HepG2 (cell line): ENCODE data around the gene ARFGAP3. TPM values are rescaled to one million over a fixed set of nuclear protein-coding genes. Genes with fewer than 3 reads are reported as not detected.

Source experiments
- DR1 ChIP-seq: sonication (generic); formaldehyde crosslinking; IDR thresholded peaks from 2 replicates; pipeline ENCODE4 v1.8.0; 2021; ENCODE audit warnings: mild to moderate bottlenecking, missing genetic modification reagents, inconsistent platforms
- KDM1A ChIP-seq: IDR thresholded peaks from 2 replicates; pipeline ENCODE4 v1.6.1; 2016; ENCODE audit warnings: missing compliant biosample characterization
- KMT2A ChIP-seq: sonication (generic); formaldehyde crosslinking; IDR thresholded peaks from 2 replicates; pipeline ENCODE4 v1.4.0; 2020; ENCODE audit warnings: missing genetic modification reagents
- MAFF ChIP-seq: IDR thresholded peaks from 2 replicates; pipeline ENCODE4 v1.6.1; 2011; ENCODE audit warnings: low read depth, low read length, improper control_type of control experiment
- PRPF4 ChIP-seq: fragments of 200-400 bp; formaldehyde crosslinking; IDR thresholded peaks from 2 replicates; pipeline ENCODE4 v1.6.1; 2016; ENCODE audit warnings: low read length, low read depth; ENCODE audit not compliant: poor library complexity, severe bottlenecking
- ZNF335 ChIP-seq: sonication (generic); formaldehyde crosslinking; IDR thresholded peaks from 2 replicates; pipeline ENCODE4 v1.4.0; 2020; ENCODE audit warnings: missing genetic modification reagents
- ZNF441 ChIP-seq: sonication (generic); formaldehyde crosslinking; IDR thresholded peaks from 2 replicates; pipeline ENCODE4 v1.7.0; 2021; ENCODE audit warnings: missing genetic modification reagents, borderline replicate concordance
- ZNF501 ChIP-seq: sonication (generic); formaldehyde crosslinking; IDR thresholded peaks from 2 replicates; pipeline ENCODE4 v1.5.1; 2020; ENCODE audit warnings: mild to moderate bottlenecking, moderate library complexity, missing genetic modification reagents
- ZNF558 ChIP-seq: sonication (generic); formaldehyde crosslinking; IDR thresholded peaks from 2 replicates; pipeline ENCODE4 v1.9.0; 2022; ENCODE audit warnings: mild to moderate bottlenecking, missing genetic modification reagents, borderline replicate concordance
- ZNF607 ChIP-seq: sonication (generic); formaldehyde crosslinking; IDR thresholded peaks from 2 replicates; pipeline ENCODE4 v1.5.1; 2020; ENCODE audit warnings: missing genetic modification reagents, mild to moderate bottlenecking, borderline replicate concordance
- ZNF660 ChIP-seq: sonication (generic); formaldehyde crosslinking; IDR thresholded peaks from 2 replicates; pipeline ENCODE4 v1.5.1; 2020; ENCODE audit warnings: mild to moderate bottlenecking, low read depth, missing genetic modification reagents, borderline replicate concordance
- polyA plus RNA-seq, 8 experiments: library from polyadenylated mRNA; depleted of rRNA in 3 of 8; stranded (reverse) in 7 of 8; unstranded in 1 of 8; fragments of >200 nt; fragmentation: Illumina TruSeq in 4 of 8; extraction: Trizol in 4 of 8; gene quantifications; 2 replicates each; pipeline versions ENCODE4 v1.2.1 to v1.2.3, GENCODE V29; 2011 to 2016; ENCODE audit warnings: low read depth in 4 of 8, missing spikeins in 1 of 8, mixed read lengths in 1 of 8; ENCODE audit not compliant: insufficient read depth in 1 of 8
- total RNA-seq, 5 experiments: library from RNA; depleted of rRNA; stranded (reverse); fragments of >200 nt; fragmentation: Illumina TruSeq; extraction: Trizol; gene quantifications; 2 replicates each; pipeline ENCODE4 v1.2.3, GENCODE V29; 2016; ENCODE audit warnings: low read depth in 1 of 5
- TF ChIP-seq, protein P1 (sequence below): sonication (generic); formaldehyde crosslinking; IDR thresholded peaks from 2 replicates; pipeline ENCODE4 v1.4.0; 2020; ENCODE audit warnings: mild to moderate bottlenecking, missing genetic modification reagents
- TF ChIP-seq, protein P2 (sequence below): IDR thresholded peaks from 2 replicates; pipeline ENCODE4 v1.6.1; 2016; ENCODE audit warnings: low read depth
- TF ChIP-seq, protein P3 (sequence below): sonication (generic); formaldehyde crosslinking; IDR thresholded peaks from 2 replicates; pipeline ENCODE4 v1.5.0; 2020; ENCODE audit warnings: mild to moderate bottlenecking, missing genetic modification reagents, moderate library complexity
- TF ChIP-seq, protein P4 (sequence below): sonication (generic); formaldehyde crosslinking; IDR thresholded peaks from 2 replicates; pipeline ENCODE4 v1.4.0; 2020; ENCODE audit warnings: missing genetic modification reagents

ARFGAP3 gene
- total and polyA plus RNA-seq, 2 of the 13 experiments (the other 11 are each of a cell fraction or from before 2014, with no cell fraction given): 41.7 to 61.6 TPM

DNA sequence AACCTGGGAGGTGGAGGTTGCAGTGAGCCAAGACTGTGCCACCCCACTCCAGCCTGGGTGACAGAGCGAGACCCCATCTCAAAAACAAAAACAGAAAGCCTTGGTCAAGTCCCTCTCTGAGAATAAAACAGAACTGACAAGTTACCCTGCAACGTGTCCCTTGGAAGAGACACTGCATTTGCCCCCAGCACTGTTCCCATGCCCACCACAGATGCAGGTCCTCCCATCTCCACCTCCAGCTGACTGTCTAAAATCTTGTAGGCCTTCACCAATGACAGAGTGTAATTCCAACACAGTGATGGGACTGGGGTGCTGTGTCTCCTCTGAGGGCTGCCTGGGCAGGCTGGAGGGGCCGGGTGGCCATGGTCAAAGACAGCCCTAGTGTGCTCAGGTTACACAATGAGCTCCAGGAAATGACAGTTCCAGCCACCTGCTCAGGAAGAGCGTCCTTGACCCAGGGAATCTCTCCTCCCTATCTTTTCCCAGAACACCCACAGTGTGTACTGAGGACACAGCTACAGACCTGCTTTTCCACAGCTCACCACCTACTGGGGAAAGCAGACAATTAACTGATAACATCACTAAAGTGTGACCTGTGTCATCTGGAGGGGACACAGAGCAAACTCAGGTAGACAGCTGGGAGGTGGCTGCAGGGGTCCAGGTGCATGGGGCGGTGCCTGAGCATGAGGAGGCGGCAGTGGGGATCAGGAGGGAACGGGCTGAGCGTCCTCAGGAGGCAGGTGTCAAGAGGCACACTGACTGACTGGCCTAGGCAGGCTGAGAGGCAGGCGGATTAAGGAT lies 56.4 kb downstream of the ARFGAP3 start (continued):
- TF ChIP-seq, protein P1, sequence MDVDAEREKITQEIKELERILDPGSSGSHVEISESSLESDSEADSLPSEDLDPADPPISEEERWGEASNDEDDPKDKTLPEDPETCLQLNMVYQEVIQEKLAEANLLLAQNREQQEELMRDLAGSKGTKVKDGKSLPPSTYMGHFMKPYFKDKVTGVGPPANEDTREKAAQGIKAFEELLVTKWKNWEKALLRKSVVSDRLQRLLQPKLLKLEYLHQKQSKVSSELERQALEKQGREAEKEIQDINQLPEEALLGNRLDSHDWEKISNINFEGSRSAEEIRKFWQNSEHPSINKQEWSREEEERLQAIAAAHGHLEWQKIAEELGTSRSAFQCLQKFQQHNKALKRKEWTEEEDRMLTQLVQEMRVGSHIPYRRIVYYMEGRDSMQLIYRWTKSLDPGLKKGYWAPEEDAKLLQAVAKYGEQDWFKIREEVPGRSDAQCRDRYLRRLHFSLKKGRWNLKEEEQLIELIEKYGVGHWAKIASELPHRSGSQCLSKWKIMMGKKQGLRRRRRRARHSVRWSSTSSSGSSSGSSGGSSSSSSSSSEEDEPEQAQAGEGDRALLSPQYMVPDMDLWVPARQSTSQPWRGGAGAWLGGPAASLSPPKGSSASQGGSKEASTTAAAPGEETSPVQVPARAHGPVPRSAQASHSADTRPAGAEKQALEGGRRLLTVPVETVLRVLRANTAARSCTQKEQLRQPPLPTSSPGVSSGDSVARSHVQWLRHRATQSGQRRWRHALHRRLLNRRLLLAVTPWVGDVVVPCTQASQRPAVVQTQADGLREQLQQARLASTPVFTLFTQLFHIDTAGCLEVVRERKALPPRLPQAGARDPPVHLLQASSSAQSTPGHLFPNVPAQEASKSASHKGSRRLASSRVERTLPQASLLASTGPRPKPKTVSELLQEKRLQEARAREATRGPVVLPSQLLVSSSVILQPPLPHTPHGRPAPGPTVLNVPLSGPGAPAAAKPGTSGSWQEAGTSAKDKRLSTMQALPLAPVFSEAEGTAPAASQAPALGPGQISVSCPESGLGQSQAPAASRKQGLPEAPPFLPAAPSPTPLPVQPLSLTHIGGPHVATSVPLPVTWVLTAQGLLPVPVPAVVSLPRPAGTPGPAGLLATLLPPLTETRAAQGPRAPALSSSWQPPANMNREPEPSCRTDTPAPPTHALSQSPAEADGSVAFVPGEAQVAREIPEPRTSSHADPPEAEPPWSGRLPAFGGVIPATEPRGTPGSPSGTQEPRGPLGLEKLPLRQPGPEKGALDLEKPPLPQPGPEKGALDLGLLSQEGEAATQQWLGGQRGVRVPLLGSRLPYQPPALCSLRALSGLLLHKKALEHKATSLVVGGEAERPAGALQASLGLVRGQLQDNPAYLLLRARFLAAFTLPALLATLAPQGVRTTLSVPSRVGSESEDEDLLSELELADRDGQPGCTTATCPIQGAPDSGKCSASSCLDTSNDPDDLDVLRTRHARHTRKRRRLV (CRISPR knock-in tag): peak; percentile 52; the same call in 1 of the 2 replicates
- peak; percentile 22; the same call in 1 of the 2 replicates for TF ChIP-seq ZNF501 (CRISPR knock-in tag)
- no peak for TF ChIP-seq MAFF
- no peak for TF ChIP-seq ZNF558 (CRISPR knock-in tag)
- TF ChIP-seq, protein P2, sequence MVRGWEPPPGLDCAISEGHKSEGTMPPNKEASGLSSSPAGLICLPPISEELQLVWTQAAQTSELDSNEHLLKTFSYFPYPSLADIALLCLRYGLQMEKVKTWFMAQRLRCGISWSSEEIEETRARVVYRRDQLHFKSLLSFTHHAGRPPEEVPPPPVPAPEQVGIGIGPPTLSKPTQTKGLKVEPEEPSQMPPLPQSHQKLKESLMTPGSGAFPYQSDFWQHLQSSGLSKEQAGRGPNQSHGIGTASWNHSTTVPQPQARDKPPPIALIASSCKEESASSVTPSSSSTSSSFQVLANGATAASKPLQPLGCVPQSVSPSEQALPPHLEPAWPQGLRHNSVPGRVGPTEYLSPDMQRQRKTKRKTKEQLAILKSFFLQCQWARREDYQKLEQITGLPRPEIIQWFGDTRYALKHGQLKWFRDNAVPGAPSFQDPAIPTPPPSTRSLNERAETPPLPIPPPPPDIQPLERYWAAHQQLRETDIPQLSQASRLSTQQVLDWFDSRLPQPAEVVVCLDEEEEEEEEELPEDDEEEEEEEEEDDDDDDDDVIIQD (CRISPR knock-in tag): peak; percentile 91
- 0 out of 2 replicates have a peak, but pooled peaks have one; percentile 49 for TF ChIP-seq KMT2A (CRISPR knock-in tag)
- TF ChIP-seq PRPF4: no peak
- TF ChIP-seq, protein P3, sequence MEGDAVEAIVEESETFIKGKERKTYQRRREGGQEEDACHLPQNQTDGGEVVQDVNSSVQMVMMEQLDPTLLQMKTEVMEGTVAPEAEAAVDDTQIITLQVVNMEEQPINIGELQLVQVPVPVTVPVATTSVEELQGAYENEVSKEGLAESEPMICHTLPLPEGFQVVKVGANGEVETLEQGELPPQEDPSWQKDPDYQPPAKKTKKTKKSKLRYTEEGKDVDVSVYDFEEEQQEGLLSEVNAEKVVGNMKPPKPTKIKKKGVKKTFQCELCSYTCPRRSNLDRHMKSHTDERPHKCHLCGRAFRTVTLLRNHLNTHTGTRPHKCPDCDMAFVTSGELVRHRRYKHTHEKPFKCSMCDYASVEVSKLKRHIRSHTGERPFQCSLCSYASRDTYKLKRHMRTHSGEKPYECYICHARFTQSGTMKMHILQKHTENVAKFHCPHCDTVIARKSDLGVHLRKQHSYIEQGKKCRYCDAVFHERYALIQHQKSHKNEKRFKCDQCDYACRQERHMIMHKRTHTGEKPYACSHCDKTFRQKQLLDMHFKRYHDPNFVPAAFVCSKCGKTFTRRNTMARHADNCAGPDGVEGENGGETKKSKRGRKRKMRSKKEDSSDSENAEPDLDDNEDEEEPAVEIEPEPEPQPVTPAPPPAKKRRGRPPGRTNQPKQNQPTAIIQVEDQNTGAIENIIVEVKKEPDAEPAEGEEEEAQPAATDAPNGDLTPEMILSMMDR (CRISPR knock-in tag): peak; percentile 76
- no peak for TF ChIP-seq ZNF607
- TF ChIP-seq ZNF660 (CRISPR knock-in tag): no peak
- TF ChIP-seq DR1 (CRISPR knock-in tag): peak; percentile 58
- TF ChIP-seq ZNF335 (CRISPR knock-in tag): peak; percentile 63; the same call in 1 of the 2 replicates
- TF ChIP-seq, protein P4, sequence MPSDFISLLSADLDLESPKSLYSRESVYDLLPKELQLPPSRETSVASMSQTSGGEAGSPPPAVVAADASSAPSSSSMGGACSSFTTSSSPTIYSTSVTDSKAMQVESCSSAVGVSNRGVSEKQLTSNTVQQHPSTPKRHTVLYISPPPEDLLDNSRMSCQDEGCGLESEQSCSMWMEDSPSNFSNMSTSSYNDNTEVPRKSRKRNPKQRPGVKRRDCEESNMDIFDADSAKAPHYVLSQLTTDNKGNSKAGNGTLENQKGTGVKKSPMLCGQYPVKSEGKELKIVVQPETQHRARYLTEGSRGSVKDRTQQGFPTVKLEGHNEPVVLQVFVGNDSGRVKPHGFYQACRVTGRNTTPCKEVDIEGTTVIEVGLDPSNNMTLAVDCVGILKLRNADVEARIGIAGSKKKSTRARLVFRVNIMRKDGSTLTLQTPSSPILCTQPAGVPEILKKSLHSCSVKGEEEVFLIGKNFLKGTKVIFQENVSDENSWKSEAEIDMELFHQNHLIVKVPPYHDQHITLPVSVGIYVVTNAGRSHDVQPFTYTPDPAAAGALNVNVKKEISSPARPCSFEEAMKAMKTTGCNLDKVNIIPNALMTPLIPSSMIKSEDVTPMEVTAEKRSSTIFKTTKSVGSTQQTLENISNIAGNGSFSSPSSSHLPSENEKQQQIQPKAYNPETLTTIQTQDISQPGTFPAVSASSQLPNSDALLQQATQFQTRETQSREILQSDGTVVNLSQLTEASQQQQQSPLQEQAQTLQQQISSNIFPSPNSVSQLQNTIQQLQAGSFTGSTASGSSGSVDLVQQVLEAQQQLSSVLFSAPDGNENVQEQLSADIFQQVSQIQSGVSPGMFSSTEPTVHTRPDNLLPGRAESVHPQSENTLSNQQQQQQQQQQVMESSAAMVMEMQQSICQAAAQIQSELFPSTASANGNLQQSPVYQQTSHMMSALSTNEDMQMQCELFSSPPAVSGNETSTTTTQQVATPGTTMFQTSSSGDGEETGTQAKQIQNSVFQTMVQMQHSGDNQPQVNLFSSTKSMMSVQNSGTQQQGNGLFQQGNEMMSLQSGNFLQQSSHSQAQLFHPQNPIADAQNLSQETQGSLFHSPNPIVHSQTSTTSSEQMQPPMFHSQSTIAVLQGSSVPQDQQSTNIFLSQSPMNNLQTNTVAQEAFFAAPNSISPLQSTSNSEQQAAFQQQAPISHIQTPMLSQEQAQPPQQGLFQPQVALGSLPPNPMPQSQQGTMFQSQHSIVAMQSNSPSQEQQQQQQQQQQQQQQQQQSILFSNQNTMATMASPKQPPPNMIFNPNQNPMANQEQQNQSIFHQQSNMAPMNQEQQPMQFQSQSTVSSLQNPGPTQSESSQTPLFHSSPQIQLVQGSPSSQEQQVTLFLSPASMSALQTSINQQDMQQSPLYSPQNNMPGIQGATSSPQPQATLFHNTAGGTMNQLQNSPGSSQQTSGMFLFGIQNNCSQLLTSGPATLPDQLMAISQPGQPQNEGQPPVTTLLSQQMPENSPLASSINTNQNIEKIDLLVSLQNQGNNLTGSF: no peak
- TF ChIP-seq KDM1A (CRISPR knock-in tag): peak; percentile 76
- TF ChIP-seq ZNF441: no peak; the same call in 1 of the 2 replicates
